Renal pelvis (tissue), 4 donors: ENCODE data around the gene ZNF668. TPM values are rescaled to one million over a fixed set of nuclear protein-coding genes. Genes with fewer than 3 reads are reported as not detected.
"Not testable (repeated sequence)": the region's sequence is repeated elsewhere in the genome, so short reads cannot be mapped to it uniquely, and the experiment has no call there.

Experiments
- DNase-seq: peaks from one replicate; pipeline ENCODE4 v3.0.0-alpha.2; 2013
- polyA plus RNA-seq, 3 donors: library from polyadenylated mRNA; unstranded; fragments of 120-200 nt; gene quantifications; one replicate each; pipeline ENCODE4 v1.2.1, GENCODE V29; 2013; ENCODE audit not compliant: insufficient read length in 3 of 3

Gene ZNF668
- polyA plus RNA-seq, 3 donors = 5.7 to 7.6 (median 6.4) TPM

GRCh38 chr16:31106509-31107464, 32.7 kb upstream of the ZNF668 start:
- DNase-seq = no peak

DNA sequence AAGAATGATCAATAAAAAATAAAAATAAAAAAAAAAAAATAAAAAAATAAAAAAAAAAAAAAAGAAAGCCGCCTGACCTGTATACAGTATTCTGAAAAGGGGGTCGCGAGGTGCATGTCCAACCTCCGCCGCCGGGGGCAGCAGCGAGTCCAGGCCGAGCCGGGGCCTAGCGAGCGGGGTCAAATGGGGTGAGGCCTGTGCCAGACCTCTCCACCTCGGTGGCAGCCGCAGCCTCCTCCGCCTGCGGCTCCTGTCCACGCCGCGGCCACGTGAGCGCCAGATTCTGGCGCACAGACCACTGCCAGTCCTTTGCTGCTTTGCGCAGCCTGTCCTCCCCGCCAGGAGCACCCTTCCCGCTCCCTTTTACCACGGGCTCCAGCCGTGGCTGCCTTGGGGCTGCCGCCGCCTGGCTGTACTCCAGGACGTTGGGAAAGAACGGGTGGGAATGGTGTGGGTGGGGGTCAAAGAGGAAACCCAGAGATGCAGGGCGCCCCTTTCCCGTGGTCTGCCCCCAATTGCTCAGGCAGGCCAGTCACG, 31.7 kb upstream of the ZNF668 start:
- DNase-seq = no peak

DNA sequence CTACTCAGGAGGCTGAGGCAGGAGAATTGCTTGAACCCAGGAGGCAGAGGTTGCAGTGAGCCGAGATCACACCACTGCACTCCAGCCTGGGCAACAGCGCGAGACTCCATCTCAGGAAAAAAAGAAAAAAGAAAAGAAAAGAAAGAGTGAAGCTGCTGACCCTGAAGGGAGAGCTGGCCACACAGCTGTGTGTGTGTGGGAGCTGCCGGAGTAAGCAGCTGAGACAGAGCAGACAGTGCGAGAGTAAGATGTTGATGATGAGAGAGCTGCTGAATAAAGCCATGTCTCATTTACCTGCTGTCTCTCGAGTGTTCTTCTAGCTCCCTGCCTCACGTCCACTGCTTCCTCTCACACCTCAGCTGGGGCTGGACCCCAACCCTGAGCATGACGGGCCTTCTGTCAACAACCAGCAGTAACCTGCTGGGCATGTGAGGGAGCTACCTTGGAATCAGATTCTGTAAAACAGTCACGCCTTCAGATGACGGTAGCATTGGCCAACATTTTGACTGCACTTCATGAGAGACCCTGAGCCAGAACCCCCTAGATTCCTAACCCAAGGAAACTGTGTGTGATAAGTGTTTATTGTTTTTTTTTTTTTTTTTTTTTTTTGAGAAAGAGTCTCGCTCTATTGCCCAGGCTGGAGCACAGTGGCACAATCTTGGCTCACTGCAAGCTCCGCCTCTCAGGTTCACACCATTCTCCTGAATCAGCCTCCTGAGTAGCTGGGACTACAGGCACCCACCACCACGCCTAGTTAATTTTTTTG, 27.0 kb upstream of the ZNF668 start:
- DNase-seq = not testable (repeated sequence)

DNA sequence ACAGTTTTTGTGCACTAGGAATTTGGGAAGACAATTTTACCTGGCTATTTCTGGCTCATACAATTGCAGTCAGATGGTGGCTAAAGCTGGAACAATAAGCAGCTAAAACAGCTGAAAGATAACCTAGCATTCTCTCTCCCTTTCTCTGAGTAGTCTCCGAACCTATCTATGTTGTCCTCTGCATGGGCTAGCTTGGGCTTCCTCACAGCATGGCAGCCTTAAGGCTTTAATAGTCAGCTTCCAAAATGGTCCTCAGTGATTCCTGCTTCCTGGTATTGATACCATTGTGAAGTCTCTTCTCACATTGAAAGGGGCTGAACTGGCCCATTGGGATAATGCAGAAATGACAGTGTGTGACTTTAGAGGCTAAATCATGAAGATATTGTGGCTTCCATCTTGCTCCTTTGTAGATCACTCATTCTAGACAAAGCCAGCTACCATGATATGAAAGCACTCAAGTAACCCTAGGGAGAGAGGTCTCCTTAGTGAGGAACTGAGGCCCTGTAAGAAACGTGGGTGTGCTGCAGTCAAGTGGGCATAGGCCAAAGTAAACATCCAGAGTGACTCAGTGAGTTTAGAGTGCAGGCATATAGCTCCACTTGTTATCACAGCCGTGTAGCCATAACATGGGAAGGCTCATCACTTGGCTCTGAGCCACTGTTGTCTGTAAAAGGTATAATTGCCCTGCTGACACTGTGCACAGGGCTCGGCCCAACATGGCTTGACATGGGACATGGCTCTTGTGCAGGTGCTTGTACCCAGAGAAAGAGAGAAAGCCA, 26.0 kb upstream of the ZNF668 start:
- no peak for DNase-seq

DNA sequence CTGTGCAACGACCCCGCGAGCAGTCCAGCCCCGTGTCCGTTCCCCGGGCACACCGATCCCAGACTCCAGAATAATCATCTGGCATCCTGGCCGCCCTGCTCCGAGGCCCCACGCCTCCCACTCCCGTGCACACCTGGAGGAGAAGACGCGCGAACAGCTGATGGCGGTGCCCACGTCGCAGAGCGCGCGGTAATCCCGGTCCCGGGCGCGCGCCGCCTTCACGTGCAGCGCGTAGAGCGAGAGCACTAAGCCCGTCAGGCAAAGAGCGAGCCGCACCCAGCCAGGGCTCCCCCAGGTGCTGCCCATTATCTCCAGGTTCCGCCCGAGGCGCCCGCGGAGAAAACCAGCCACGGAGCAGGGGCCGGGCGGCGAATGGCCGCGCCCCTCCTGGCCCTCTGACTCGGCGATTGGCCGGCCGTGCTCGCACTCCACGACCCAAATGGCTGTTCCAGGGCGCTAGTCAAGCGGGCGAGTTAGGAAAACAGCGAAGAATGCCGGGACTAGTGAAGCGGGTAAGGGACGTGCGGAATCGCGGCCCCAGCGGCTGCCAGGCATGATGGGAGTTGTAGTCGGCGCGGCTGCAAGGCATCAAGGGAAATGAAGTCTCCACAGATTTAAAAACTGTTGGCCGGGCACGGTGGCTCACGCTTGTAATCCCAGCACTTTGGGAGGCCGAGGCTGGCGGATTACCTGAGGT, 20.5 kb upstream of the ZNF668 start, which contains the start of gene VKORC1:
TSS of gene VKORC1 (minus strand) at position 374 of the 697 bp plus-strand sequence. CDS start at position 306, 68 bp downstream.
- DNase-seq = peak; percentile 93

DNA sequence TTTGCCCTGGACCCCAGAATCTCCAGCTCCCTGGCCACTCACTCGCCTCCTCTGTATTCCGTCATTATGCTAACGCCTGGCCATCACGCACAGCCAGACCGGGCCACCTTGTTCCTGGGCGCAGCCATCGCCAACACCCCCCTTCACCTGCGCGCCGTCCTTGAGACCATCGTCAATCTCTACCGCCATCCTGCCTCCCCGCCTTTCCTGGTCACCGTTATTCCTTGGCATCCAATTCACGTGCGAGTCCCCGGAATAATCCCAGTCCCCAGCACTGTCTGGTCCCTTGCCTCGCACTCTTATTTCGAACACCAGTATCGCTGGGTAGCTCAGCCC, 20.0 kb upstream of the ZNF668 start:
- DNase-seq = peak; percentile 11

DNA sequence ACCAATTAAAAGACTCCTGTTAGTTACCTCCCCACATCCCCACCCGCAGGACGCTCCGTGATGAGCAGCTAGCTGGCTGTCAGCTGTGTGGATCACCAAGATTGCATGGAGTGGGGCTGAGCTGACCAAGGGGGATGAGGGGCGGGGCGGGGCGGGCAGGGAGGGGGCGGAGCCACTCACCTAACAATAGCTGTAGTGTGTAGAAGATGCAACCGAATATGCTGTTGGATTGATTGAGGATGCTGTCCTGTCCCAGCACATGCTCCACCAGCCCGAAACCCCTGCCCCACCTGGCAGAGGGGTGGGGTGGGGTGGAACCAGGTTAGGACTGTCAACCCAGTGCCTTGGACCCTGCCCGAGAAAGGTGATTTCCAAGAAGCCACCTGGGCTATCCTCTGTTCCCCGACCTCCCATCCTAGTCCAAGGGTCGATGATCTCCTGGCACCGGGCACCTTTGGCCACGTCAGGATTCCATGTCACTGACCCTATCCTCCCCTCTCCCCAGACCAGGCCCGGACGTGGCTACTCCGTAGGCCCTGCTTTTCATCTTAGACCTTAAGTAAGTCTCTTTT, 19.2 kb upstream of the ZNF668 start:
- DNase-seq = peak; percentile 11

DNA sequence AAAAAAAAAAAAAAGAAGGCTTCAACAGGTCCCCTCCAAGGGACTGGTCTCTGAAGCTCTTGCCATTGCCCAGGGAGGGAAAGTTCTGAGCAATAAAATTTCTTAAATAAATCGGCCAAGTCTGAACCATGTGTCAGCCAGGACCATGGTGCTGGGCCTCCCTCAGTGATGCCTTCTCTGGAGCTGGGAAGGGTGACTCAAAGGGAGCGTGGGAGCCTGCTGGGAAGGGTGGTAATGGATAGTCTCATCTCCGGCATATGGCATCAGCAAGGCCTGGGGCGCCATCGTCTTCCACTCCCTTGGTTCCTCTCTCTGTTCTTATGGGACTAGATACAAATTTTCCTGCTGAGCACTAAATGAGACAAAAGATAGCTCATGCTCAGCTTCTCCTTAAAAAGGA, 18.3 kb upstream of the ZNF668 start:
- no peak for DNase-seq

DNA sequence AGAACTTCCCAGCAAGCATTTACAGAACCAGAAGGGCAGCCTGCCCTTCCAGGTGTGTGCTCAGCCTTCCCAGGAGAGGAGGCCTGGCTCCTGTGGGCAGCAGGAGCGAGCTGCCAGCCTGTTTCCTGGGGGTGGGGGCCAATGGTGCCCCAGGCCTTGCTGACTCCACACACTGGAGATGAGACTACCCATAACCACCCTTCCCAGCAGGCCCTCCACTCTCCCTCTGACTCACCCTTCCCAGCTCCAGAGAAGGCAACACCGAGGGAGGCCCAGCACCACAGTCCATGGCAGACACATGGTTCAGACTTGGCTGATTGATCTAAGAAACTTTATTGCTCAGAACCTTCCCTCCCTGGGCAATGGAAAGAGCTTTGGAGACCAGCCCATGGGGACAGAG, 16.5 kb upstream of the ZNF668 start:
- DNase-seq = no peak

GRCh38 chr16:31089199-31089598, 15.2 kb upstream of the ZNF668 start:
- DNase-seq = no peak

DNA sequence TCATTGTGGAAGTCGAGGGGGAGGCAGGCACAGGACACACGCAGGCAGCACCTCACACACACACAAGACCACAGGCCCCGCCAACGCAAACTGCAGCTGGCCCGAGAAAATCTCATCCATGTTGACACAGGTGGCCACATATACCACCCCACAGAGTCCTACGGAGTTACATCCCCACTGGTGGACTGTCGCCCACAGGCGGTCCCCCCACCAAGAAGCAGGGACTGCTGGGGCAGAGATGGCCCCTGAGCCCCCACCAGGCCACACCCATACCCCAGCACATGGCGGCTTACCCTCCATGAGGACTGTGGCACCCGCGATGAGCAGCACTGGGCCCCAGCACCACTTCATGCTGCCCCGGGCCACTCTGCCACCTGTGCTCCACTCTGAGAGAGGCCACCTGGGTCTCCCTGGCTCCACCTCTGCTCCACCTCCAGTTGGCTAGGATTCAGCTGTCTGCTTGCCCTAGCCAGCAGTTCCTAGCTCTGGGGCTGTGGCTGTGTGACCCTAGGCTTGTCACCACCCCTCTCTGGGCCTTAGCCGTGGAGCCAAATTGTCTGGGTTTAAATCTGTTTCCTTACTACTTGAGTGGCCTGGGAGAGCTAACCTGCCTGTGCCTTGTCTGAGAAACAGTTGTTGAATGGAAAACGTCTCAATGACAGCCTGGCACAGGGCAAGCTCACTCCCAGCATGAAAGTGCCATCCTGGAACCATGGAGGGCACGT, 14.6 kb upstream of the ZNF668 start, which contains the start of gene PRSS53:
TSS of gene PRSS53 (minus strand) at position 485 of the 725 bp plus-strand sequence. CDS start at position 351, 134 bp downstream.
- DNase-seq = no peak

DNA sequence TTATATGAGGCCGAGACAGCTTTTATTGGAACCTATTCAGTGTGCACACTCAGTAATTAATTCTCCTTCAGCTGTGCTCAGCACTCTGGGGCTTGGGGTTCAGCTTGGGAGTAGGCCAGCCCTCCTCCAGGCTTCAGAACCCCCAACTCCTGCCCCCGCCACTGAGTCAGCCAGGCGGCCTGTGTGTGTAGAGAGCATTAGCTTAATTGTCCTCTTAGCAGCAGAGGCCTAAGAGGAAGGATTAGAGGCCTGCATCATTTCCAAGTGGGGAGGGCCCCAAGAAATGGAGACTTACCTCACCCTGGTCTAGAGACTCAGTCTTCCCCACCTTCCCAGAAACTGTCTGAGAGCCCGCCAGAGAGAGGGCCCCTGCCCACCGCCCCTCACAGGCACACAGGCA, 13.9 kb upstream of the ZNF668 start:
- no peak for DNase-seq

DNA sequence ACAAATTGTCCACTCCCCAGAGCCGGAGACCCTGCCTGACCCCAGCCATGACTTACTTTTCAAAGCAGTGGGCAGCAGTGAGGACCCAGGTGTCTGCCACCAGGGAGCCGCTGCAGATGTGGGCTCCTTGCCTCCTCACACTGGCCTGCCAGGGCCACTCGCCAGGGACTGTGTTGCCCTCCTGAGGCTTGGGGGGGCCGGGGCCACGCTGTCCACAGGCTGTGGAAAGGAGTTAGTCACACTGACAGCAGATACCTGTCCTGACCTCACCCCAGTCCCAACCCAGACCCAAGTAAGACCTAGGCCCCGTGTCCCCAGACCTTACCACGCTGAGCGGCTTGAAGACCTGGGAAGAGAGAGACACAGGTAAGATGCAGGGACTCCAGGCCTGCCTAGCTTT, 13.4 kb upstream of the ZNF668 start:
- DNase-seq = no peak

GRCh38 chr16:31086629-31086906, 12.5 kb upstream of the ZNF668 start:
- no peak for DNase-seq

DNA sequence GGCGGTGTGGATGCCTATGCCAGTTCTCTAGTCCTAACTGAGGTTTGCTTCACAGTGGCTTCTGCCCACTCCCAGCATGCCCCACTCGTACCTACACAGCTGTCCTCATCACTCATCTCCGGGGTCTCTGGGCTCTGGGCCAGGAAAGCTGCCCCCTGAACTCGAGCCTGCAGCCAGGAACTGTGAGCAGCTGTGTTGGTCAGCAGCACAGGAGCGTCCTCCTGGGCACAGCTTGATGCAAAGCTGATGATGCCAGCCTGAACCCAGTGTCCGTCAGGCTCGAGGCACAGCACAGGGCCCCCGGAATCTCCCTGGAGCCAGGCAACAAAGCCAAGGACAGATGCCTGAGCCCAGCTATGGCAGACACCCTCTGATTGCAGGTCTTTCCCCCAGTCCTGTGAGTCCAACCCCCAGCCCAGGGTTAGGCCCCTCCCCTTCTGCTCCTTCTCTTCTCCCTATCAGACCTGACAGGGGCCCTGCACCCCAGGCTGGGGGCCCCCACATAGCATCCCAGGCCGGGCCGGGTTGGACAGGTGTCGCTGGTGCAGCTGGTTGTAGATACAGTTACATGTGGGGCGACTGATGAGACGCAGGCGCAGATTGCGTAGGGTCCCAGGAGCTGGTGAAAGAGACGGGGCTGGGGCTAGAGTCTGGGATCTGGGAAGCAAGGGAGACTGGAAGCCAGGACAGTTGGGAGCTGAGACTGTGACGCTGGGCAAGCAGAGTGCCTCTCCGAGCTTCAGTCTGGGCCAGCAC, 12.0 kb upstream of the ZNF668 start:
- DNase-seq = no peak

DNA sequence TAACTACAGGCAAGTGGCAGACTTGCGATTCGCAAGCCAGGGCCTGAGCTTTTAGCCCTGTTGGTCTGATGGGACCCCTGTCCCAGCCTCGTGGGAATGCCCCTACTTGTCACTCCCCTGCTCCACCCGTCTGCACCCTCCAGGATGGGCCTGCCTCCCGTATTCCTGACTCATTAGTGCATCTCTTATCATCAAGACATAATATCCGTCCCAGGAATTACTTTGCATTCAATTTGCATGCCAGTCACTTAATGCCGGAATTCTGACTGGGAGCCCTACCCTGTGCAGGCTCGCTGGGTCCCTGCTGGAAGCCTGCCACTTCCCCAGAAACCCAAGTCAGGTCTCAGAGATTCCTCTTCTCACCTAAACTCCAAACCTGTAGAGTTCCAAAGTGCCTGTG, 11.4 kb upstream of the ZNF668 start:
- no peak for DNase-seq

DNA sequence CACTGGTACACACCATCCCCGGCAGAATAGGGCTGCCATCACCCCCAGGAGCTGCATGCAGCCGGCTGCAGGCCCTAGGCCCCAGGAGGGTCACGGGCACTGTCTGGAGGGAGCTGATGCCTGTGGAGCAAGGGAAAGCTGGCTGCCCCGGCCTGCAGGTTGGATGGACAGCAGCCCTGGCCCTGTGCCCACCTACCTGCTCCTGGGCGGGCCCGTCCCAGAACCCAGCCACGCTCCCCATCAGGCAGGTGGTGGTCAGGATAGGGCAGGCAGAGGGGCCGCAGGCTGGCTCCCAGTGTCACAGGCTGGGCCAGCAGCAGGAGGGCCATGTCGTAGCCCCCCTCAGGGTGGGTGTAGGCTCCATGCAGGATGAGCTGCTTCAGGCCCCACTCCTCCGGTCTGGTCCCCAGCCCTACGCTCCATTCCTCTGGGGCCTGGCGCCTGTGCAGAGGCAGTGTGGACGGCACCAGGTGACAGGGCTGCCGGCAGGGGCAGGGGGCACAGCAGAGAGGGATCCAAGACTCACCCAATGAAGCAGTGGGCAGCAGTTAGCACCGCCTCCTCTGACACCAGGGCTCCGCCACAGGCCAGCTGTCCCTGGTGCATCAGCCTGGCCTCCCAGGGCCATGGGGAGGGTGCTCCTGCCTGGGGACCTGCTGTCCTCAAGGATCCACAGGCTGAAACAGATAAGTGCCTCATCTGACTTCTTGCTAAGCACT, 10.7 kb upstream of the ZNF668 start:
- DNase-seq = no peak

DNA sequence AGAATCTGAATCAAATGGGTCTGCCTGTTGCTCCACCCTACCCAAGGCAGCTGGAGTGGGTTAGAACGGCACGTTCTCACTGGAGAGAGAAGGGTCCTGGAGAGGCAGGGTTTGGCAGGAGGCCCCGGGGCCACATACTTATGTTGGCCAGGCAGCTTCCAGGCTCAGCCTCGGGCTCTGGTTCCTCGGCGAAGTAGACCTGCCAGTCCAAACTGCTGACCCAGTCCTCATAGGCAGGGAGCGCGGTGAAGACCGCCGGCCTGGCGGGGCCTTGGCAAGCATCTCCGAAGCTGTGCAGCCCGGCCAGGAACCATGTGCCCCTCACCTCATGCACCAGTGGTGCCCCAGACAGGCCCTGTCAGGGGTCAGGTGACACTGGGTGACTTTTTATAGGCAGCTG, 9.9 kb upstream of the ZNF668 start:
- DNase-seq = no peak

DNA sequence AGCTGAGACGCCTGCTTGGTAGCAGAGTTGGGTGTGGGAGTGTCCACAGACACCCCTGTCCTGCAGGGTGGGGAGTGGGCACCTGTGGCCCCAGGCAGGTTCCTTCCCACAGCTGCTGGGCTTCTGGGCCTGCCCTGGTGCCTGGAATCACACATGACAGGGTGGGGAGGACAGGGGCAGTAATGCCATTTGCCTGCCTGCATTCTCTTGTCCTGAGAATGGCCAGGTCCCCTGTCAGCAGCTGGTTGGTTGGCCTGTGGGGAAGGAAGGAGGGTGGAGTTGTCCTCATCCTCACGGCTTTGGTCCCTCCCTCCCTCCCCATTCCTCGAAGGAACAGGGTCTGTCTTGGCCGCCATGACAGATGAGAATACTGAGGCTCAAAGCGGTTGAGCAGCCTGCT, 9.5 kb upstream of the ZNF668 start:
- DNase-seq = no peak
